Measurements from ENCODE around the gene SHH.

GRCh38 chr7:155809332-155809946 lies 2.8 kb downstream of the SHH start:
- TF ChIP-seq CTCF (conservative IDR thresholded peaks at IDR 0.05) (no peak), ZFX (IDR thresholded peaks at IDR 0.05) (no peak)

Data from C4-2B (cell line).